HG02938 (cell line): ENCODE results near the gene SOCS3.
"Not testable (repeated sequence)": the region's sequence is repeated elsewhere in the genome, so short reads cannot be mapped to it uniquely, and the experiment has no call there.

Source experiments
- ATAC-seq: cut with Tn5 transposase; IDR thresholded peaks from one replicate; pipeline ENCODE4 v1.9.1; 2021; ENCODE audit warnings: mild to moderate bottlenecking, moderate library complexity; ENCODE audit not compliant: unreplicated experiment

Gene SOCS3

DNA sequence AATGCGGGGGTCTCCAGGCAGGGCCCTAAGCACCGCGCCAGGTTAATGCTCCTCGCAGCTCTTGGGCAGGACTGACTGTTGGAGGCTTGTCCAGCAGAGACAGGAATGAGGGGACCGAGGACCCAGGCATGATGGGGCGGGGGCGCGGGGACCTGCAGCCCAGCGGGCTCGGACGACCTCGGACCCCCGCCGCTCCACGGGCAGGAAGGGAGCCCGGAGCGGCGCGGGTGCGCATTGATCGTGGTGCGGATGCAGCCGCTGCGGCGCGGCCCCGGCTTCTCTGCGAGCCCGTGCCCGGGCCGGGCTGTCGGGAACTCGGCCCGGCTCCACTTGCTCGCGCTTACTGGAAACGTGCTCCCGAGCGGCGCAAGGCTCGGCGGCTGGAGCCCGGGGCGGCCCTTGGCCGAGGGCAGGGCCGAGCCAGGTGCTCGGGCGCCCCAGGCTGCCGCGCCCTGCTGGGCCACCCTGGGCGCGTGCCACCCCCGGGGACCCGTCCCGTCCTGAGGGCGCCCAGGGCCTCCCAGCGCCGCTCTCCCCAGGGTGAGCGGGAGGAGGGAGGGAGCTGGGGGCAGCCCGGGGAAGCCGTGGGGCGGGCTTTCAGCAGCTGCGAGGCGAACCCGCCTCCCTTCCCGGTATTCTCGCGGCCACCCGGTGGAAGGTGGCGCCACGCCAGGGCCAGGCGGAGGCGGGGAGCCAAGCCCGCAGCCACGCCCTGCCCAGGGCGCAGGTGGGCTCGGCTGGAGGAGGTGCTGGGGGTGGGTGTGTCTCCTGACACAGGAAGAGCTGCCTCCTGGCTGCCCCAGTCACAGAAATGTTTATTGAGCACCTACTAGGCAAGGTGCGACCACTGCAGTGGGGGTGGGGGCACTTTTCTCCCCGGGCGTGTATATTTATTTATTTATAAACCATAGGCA, 45.9 kb downstream of the SOCS3 start:
- ATAC-seq = no peak

DNA sequence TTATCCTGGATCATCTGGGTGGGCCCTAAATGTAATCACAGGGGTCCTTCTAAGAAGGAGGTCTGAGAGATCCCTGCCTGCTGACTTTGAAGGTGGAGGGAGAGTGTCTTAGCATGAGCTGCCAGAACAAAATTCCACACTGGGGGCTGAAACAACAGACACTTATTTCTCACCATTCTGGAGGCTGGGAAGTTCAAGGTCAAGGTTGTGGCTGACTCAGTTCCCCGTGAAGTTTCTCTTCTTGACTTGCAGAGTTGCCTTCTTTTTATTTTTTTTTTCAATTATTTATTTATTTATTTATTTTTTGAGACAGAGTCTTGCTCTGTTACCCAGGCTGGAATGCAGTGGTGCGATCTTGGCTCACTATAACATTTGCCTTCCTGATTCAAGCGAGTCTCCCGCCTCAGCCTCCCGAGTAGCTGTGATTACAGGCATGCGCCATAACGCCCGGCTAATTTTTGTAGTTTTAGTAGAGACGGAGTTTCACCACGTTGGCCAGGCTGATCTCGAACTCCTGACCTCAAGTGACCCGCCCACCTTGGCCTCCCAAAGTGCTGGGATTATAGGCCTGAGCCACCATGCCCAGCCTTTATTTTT, 50.1 kb downstream of the SOCS3 start:
- not testable (repeated sequence) for ATAC-seq

DNA sequence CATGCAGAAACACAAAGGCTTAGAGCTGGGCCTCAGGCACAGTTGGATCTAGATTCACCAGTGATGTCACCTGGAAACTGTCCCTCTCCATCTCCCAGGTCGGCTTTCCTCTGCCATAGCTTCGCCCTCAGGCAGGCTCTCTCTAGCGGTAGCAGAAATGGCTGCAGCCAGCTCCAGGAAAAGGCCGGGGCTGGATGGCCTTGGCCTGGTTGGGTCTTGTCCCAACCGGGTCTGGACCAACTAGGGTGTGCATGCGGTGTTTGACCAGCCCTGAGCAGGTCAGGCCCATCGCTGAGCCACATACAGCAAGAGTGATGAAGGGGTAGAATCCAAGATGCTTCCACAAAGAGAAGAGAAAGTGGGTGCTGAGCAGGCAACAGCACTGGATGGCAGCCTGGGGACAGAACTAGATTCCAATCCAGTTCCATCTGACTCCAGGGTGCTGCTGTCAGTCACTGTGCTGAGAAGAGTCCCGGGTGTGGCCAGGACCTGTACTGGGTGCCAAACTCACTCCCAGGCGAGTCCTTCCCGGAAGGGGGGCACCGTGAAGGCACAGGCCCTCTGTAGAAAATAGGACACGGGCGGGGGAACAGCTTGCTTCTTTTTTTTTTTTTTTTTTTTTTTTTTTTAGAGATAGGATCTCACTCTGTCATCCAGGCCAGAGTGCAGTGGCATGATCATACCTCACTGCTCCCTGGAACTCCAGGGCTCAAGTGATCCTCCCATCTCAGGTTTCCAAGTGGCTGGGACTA, 51.8 kb downstream of the SOCS3 start:
- ATAC-seq = no peak

DNA sequence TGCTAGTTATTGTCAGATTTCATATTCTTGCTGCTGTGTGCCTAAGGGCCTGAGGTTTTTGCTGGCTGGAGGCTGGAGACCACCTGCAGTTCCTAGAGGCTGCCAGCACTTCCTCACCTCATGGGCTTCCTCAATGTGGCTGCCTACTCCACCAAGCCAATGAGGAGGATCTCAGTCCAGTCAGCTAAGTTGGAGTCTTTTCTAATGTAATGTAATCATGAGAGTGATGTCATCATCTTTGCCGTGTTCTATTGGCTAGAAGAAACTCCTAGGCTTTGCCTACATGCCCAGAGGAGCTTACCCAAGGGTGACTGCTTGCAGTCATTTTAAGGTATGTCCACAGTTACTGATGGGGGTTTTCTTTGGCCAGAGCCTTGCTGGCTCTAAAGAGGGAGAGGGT, 53.0 kb downstream of the SOCS3 start:
- ATAC-seq = no peak
